HG02798 (cell line): ENCODE measurements around the gene KBTBD12.
"Not testable (repeated sequence)": the region's sequence is repeated elsewhere in the genome, so short reads cannot be mapped to it uniquely, and the experiment has no call there.

ENCODE experiments used
- ATAC-seq: cut with Tn5 transposase; IDR thresholded peaks from one replicate; pipeline ENCODE4 v1.9.1; 2021; ENCODE audit warnings: mild to moderate bottlenecking; ENCODE audit not compliant: unreplicated experiment, poor library complexity

KBTBD12 gene

DNA sequence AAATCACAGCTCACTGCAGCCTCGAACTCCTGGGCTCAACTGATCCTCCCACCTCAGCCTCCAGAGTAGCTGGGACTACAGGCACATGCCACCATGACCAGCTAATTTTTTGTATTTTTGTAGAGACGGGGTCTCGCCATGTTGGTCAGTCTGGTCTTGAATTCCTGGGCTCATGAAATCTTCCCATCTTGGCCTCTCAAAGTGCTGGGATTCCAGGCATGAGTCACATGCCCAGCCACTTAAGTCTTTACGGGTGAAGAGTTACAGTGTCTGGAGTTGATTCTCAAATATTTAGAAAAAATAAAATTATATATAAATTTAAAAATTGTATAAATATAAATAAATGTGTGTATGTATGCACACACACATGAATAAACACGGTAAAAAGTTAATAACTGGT, 14.5 kb upstream of the KBTBD12 start:
- ATAC-seq = no peak

DNA sequence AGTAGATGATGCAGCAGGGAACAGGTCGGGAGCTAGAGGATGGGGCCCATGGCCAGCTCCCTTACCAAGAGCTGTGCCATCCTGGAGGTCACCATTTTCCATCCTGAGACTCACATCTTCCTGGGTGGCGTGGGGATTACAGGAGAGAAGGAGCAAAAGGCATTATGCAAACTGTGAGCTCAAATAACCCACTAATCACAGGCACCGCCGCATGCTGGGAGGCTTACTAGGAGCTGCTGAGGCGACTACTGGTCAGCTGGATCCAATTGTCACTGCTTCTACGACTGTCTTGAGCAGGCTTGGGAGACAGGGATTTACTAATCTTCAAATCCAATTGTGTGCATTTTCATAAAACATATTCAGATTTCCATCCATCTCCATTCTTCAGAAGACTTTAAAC, 12.5 kb upstream of the KBTBD12 start:
- ATAC-seq = no peak

DNA sequence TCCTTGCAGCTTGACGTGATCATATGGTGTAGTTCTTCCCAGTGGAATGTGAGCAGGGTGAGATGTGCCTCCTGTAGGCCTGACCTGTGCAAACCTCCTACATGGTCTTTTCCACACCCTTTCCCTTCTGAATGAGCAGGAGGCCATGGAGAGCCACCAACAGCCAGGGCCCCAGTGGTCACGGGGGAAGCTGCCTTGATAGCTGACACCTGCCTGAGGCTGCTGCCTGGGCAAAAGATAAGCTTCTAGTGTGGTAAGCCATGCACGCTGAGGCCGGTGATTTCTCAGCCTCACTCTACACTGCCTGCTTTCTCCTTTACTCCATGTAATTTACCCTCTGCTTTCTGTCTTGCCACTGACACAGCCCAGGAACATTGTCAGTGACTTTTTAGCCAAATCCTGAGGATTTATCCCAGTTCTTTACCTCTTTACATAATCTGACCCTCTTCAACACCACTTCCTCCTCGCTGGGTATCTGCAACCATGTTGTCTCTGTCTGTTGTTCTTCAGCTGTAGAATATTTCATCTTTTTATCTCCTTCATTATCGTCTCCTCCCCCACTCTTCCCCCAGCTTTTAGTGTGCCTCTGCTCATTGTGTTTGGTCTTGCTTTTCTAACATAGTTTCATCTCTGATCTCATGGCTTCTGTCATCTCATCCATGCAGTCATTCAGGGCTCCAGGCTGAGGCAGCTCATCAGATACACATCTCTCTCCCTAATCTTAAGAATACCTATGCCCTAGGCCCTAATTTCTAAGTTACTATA, 11.2 kb upstream of the KBTBD12 start:
- ATAC-seq = no peak

DNA sequence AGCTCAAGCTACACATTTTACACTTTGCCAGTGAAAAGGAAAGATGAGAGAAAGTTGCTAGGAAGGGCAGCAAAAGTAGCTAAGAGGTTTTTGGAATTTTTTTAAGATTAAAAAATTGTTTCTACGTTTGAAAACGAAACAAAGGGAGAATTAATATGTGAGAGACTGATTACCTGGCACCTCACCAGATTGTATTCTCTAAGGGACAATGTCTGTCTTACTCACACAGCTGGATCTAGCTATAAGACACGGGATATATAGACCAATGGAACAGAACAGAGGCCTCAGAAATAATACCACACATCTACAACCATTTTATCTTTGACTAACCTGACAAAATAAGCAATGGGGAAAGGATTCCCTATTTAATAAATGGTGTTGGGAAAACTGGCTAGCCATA, 9.5 kb upstream of the KBTBD12 start:
- ATAC-seq = no peak

DNA sequence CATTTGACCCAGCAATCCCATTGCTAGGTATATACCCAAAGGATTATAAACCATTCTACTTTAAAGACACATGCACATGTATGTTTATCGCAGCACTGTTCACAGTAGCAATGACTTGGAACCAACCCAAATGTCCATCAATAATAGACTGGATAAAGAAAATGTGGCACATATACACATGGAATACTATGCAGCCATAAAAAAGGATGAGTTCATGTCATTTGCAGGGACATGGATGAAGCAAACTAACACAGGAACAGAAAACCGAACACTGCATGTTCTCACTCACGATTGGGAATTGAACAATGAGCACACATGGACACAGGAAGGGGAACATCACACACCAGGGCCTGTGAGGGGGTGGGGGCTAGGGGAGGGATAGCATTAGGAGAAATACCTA, 8.4 kb upstream of the KBTBD12 start:
- not testable (repeated sequence) for ATAC-seq

DNA sequence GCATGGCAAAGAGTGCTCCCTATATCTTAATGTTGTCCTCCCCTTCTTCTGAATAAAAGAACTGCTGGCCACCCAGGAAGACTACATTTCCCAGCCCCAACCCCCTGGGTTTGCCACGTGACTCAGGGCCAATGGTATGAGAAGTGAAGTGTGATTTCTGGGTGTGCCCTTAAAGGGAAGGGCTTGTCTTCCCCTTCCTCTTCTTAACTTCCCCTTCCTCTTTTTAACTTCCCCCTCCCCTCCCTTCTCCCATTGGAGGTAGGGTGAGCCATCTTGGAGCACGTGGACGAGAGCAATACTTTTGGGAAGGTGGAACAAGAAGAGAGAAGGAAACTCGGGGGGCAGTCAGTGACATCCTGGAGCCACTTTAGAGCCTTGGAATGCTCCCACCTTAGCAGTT, 6.8 kb upstream of the KBTBD12 start:
- no peak for ATAC-seq

DNA sequence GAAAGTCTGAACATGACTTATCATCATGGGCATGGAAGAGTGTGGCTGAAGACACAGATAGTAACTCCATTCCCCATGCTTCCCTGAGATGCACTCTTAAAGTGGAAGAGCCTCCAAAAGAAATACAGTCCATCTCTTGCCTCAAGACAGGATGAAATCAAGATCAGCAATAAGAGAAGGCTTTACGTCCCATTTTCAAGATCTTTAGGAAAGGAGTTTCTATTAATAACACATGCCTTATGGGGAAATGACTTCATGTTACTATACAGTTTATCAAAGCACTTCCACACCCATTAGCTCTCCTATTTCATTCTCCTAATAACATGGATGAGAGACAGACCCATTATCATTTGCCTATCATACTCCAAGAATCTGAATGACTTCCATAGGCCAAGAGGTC, 6.1 kb upstream of the KBTBD12 start:
- ATAC-seq = no peak

DNA sequence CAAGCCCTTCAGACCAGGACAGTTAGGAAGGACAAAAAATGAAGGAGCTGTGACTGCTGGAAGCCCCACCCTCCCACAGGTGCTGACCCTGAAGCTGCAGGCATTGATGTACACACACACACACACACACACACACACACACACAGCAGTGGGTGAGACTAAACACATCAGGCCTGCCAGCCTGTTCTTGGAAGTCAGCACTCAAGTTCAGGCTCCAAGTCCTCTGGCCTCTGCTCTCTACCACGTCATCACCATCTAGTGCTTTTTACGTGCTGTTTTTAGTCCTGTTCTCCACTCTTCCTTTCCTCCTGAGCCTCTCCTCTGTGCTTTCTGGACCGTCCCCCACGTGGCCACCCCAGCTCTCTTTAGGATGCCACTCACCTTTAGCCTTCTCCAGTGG, 5.4 kb upstream of the KBTBD12 start:
- ATAC-seq = no peak

DNA sequence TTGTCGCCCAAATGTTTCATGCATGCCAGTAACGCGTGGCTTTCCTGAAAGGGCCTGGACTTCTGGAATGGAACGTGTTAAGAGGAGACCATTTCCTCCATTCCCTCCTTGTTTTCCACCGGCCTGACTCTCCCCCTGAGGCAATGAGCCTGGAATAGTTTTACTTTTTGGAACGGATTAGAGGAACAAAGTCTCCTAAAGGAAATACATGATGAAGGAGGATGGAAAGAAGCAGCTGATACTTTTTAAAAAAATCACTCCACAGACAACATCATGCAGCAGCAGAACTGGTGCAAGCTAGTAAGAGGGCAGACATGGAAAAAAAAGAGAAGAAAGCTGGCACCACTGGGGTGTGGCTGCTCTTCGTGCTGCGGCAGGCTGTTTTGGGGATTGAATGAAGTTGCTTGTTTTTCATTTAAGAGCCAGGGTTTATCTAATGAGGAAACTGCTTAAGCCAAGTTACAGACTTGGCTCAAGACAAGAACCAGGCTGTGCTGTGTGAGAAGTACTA, 3.6 kb upstream of the KBTBD12 start:
- ATAC-seq = no peak

DNA sequence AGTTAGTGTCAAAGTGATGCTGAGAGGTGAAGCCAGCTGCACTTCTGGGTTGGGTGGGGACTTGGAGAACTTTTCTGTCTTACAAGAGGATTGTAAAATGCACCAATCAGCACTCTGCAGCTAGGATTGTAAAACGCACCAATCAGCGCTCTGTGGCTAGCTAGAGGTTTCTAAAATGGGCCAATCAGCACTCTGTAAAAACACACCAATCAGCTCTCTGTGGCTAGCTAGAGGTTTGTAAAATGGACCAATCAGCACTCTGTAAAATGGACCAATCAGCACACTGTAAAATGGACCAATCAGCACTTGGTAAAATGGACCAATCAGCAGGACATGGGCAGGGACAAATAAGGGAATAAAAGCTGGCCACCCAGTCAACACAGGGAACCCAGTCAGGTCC, 1.2 kb upstream of the KBTBD12 start:
- ATAC-seq = not testable (repeated sequence)

DNA sequence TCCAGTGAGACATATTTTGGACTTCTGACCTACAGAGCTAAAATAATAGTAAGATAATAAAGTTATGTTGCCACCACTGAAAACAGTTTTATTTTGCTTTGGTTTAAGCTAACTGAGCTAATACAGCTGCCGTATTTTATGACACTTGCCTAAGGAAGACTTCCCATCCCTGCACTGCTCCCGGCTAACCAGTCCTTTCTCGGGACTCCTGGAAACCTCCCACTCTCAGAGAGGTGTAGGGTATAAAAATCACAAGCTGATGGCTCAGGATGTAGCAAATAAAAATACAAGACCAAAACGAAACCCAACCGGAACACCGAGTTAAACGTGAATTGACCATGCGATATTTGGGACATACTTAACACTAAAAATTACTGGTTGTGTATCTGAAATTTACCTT, 448 bp upstream of the KBTBD12 start:
- ATAC-seq = no peak

DNA sequence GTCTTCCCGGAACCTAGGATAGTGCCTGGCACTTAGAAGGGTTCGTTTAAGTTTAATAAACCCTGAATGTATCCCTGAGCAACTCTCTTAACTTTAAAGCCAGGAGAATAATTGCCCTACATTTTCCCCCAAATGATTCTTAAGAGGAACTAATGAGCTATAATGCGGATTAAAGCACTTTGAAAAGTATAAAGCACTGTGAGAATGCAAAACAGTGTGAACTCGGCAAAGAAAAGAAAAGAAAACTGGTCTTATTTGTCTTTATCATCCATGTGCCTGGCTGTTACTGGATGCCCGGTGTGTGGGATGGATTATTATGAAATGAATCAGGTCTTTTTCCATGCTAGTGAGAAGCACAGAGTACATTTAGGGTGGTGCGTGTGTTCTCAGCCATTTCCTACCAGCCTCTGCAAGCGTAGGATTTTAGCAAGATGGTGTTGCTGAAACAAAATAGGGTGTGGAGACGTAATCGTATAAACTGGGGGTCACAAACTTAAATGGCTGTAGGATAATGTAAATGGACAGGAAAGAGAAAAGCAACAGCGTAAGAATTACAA, 983 bp downstream of the KBTBD12 start:
- no peak for ATAC-seq

DNA sequence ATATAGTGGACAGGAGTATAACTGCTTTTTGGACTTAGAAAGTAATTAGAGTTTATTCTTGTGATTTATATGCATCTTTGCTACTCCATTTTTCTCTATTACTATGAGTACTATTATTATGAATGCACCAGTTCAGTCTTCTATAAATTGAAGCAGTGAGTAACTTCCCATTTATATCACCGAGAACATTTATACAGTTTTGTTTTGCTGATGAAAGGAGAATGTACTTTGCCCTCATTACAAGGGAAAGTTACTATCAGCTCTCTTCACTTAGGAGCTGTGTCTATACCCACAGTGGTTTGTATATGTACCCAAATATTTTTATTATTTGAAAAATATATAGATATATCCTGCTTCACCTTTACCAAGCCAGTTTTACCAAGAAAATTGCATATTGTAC, 5.7 kb downstream of the KBTBD12 start:
- ATAC-seq = no peak

DNA sequence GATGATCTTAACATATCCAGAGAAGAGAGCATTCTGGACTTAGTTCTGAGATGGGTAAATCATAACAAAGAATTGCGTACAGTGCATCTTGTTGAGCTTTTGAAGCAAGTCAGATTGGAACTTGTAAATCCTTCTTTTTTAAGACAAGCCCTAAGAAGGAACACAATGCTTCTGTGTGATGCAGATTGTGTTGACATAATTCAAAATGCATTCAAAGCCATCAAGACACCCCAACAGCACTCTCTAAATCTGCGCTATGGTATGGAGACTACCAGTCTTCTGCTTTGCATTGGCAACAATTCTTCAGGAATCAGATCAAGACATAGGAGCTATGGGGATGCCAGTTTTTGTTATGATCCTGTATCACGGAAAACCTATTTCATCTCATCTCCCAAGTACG, 8.6 kb downstream of the KBTBD12 start:
- ATAC-seq = no peak

DNA sequence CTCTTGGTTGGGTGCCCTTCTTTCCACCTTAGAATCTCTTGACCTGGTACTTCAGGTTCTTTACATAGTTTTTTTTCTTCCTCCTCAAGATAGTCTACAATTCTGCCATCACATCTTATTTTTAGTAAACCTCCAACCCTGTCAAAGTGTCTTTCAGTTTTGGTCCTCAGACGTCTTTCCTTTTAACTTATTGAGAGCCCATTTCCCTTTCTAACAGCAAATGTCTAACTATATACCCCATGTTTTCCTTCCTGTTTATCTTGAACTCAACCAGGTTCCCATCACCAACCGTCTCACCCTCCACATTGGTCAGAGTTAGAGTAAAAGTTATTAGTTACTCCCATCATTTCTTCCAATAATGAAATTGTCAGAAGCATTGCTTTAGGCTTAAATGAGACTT, 10.4 kb downstream of the KBTBD12 start:
- no peak for ATAC-seq

DNA sequence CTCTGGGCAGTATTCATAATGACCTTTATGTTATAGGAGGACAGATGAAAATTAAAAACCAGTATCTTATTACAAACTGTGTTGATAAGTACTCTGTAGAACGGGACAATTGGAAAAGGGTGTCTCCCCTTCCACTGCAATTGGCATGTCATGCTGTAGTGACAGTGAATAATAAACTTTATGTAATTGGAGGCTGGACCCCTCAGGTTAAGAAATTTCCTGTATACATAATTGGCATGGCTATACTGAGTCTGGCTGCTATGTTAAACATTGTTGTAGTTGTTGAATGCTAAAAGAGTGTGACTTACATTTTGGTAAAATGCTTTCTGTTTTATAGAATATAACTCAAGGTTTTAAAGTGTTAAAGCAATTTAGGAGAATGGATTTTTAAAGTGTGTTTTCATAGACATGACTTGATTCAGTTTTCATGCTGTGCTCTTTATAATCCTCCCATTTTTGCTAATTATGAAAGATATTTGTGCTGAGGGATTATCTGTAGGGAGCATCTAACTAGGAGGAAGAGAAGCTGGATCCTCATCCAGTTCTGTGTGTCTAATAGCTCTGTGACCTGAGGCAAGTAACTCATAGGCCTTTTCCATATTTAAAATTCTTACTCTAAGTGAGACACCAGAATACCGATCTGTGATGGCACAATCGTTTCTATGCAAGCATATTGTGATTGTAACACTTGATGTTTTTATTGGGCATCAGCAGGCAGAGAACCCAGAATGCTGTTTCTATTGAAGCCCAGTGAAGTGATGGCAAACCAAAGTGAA, 13.0 kb downstream of the KBTBD12 start:
- ATAC-seq = no peak

DNA sequence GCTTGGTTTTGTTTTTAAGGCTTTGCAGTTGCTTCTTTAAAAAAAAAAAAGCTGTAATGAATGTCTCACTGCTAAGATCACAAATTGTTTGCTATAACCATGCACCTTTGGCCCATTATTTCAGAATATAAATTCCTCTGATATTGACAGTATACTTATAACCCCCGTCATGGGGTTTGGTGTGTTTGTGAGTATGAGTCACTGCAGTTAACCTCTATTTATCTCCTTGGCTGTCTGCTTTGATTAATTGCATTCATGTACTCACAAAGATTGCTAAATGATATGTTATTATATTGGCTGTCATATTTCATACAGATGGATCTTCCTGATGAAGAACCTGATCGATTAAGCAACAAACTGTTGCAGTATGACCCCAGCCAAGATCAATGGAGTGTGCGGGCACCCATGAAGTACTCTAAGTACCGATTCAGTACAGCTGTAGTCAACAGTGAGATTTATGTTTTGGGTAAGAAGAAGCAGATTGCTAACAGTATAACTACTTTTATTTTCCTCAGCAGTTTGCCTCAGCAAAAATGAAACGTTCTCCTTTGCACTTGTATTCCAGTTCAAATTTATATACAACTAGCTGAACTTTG, 14.9 kb downstream of the KBTBD12 start:
- no peak for ATAC-seq

DNA sequence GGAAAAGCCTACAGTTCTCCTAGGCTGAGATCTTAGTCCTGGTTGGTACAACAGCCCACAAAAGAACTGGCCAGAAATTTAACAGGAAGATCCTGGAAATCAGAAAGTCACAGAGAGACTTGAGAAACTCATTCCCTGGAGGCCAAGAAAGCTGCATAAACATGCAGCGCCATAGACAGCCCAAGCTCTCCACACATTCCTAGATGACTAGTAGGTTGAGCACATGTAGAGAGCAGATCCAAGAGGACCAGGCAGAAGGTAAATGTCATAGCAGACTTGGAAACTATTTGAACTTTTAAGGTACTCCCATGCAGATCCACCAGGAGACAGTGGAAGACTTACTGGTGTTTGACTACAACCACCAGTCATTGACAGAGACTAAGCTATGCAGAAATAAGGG, 18.4 kb downstream of the KBTBD12 start:
- no peak for ATAC-seq

DNA sequence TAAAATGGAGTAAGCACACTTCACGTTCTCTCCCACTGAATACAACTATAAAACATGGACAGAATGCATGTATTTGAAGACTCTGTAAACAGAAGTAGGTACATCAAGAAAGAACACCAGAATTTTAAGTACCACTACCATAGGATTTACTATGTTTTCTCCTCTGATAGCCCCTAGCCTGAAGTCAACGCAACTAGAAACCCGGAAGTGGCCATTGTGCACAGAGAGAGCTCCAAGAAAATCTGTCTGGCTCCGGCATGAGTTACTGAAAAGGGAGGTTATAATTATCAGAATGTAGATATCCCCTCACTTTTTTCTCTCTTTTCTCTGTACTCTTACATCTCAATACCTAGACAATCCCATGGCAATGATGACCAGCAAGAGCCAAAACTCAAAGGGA, 23.8 kb downstream of the KBTBD12 start:
- ATAC-seq = no peak

DNA sequence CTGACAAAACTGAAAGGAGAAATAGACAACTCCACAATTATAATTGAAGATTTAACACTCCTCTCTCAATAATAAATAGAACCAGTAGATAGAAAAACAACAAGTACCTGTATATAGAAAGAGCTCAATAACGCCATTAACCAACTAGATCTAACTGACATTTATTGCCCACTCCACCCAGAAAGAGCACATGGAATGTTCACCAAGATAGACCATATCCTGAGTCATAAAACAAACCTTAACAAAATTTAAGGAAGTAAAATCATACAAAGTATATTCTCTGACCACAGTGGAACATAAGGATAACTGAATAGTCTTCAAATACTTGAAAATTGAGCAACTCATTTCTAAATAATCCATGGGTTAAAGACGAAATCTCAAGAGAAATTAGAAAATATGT, 25.1 kb downstream of the KBTBD12 start:
- ATAC-seq = no peak

DNA sequence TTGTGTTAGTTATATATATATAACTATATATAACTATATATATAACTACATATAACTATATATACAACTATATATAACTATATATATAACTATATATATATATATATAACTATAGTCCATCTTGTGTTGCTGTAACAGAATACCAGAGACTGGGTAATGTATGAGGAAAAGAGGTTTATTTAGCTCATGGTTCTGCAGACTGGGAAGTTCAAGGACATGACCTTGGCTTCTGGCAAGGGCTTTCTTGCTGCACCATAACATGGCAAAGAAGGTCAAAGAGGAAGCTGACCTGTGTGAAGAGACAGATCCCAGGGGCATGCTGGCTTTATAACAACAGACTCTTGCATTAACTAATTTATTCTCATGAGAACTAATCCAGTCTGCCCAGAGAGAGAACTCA, 27.6 kb downstream of the KBTBD12 start:
- no peak for ATAC-seq
